Epithelial cell of esophagus (primary cell): ENCODE measurements around the gene CLTB.

ENCODE experiments used
- DNase-seq: peaks from one replicate; pipeline ENCODE4 v3.0.0; 2010; ENCODE audit warnings: low read depth
- H3K4me3 ChIP-seq: 2 replicates; pipeline ENCODE4 v1.5.1; 2011; ENCODE audit warnings: mild to moderate bottlenecking, low read length, control low read depth
- CTCF ChIP-seq: IDR thresholded peaks from 2 replicates; pipeline ENCODE4 v1.5.1; 2011; ENCODE audit warnings: low read depth, mild to moderate bottlenecking, low read length, control low read depth, inconsistent platforms; ENCODE audit not compliant: insufficient read depth; ENCODE audit errors: missing control alignments

CLTB gene

GRCh38 chr5:176387384-176387925 lies 28.9 kb downstream of the CLTB start:
- no peak for DNase-seq

GRCh38 chr5:176386491-176386890 lies 29.8 kb downstream of the CLTB start:
- H3K4me3 ChIP-seq, result peak overlapping the region; percentile 94
- no peak for TF ChIP-seq CTCF
- DNase-seq, result no peak

More at GRCh38 chr5:176387384-176387925, 28.9 kb downstream of the CLTB start:
- peak overlapping the region; percentile 94 for H3K4me3 ChIP-seq
- TF ChIP-seq CTCF, result no peak

- DNase-seq, result no peak
- no peak for TF ChIP-seq CTCF
- no peak overlapping the region for H3K4me3 ChIP-seq
Measured at GRCh38 chr5:176384991-176385390, 31.3 kb downstream of the CLTB start.

- TF ChIP-seq CTCF, result no peak
- no peak overlapping the region for H3K4me3 ChIP-seq
- no peak for DNase-seq
Measured at GRCh38 chr5:176384366-176384930, 31.9 kb downstream of the CLTB start.

- TF ChIP-seq CTCF, result no peak
- no peak overlapping the region for H3K4me3 ChIP-seq
- no peak for DNase-seq
Measured at GRCh38 chr5:176383961-176384360, 32.4 kb downstream of the CLTB start.

- H3K4me3 ChIP-seq, result no peak overlapping the region
- TF ChIP-seq CTCF, result no peak
- DNase-seq, result no peak
Measured at GRCh38 chr5:176383248-176383905, 33.0 kb downstream of the CLTB start.

- H3K4me3 ChIP-seq, result no peak overlapping the region
- no peak for DNase-seq
- no peak for TF ChIP-seq CTCF
Measured at GRCh38 chr5:176382721-176383120, 33.6 kb downstream of the CLTB start.
